Activated T-cell treated with anti-CD3 and anti-CD28 coated beads for 1 hour (primary cell): Measurements from ENCODE around the gene DACT3.

Experiments
- DNase-seq: peaks from one replicate; pipeline ENCODE4 v3.0.0-alpha.2; 2020; ENCODE audit warnings: low read depth

The DACT3 gene

GRCh38 chr19:46665072-46665471 is 4.1 kb upstream of the DACT3 start:
- no peak for DNase-seq

GRCh38 chr19:46661735-46662592 is 982 bp upstream of the DACT3 start:
- DNase-seq = peak; percentile 62

GRCh38 chr19:46660551-46661019 is 397 bp downstream of the DACT3 start:
- DNase-seq = no peak

- DNase-seq = no peak
Measured at GRCh38 chr19:46660008-46660517, 919 bp downstream of the DACT3 start.

- no peak for DNase-seq
Measured at GRCh38 chr19:46659151-46660007, 1.6 kb downstream of the DACT3 start.

GRCh38 chr19:46656541-46656940 is 4.4 kb downstream of the DACT3 start:
- no peak for DNase-seq

- no peak for DNase-seq
Measured at GRCh38 chr19:46654621-46655152, 6.3 kb downstream of the DACT3 start.

GRCh38 chr19:46650445-46650844 is 10.5 kb downstream of the DACT3 start:
- no peak for DNase-seq

- no peak for DNase-seq
Measured at GRCh38 chr19:46648961-46649960, 11.7 kb downstream of the DACT3 start.

- DNase-seq = no peak
Measured at GRCh38 chr19:46648060-46648960, 12.7 kb downstream of the DACT3 start.

- DNase-seq = no peak
Measured at GRCh38 chr19:46646402-46646801, 14.6 kb downstream of the DACT3 start.

GRCh38 chr19:46644720-46645119 is 16.3 kb downstream of the DACT3 start:
- DNase-seq = no peak

- no peak for DNase-seq
Measured at GRCh38 chr19:46640656-46641055, 20.3 kb downstream of the DACT3 start.

GRCh38 chr19:46639358-46640182 is 21.4 kb downstream of the DACT3 start:
- DNase-seq = no peak

GRCh38 chr19:46637224-46637623 is 23.8 kb downstream of the DACT3 start:
- no peak for DNase-seq

- DNase-seq = no peak
Measured at GRCh38 chr19:46635920-46636761, 24.8 kb downstream of the DACT3 start, which contains the start of gene GNG8. GNG8 (minus strand) TSS chr19:46636202; CDS start chr19:46634682, 1,520 bp downstream.

GRCh38 chr19:46634656-46635218 is 26.2 kb downstream of the DACT3 start:
- no peak for DNase-seq
